ENCODE measurements around the gene PLA2G5.
"Not testable (repeated sequence)": the region's sequence is repeated elsewhere in the genome, so short reads cannot be mapped to it uniquely, and the experiment has no call there.

The PLA2G5 gene

GRCh38 chr1:20057886-20058420 is 12.0 kb upstream of the PLA2G5 start:
- TF ChIP-seq ZNF70 (CRISPR knock-in tag; IDR thresholded peaks at IDR 0.05), result no peak
- TF ChIP-seq PPARA (CRISPR knock-in tag; IDR thresholded peaks at IDR 0.05; ENCODE audit: borderline replicate concordance), result no peak
- no peak for TF ChIP-seq ESRRG (CRISPR knock-in tag; IDR thresholded peaks at IDR 0.05)
- TF ChIP-seq TCF4 (CRISPR knock-in tag; IDR thresholded peaks at IDR 0.05; ENCODE audit: borderline replicate concordance), result no peak
- no peak for TF ChIP-seq CSRNP3 (CRISPR knock-in tag; IDR thresholded peaks at IDR 0.05)
- no peak for TF ChIP-seq SNAI2 (CRISPR knock-in tag; IDR thresholded peaks at IDR 0.05)
- TF ChIP-seq BACH2 (CRISPR knock-in tag; IDR thresholded peaks at IDR 0.05; ENCODE audit: borderline replicate concordance), result no peak
- no peak for TF ChIP-seq ZNF565 (CRISPR knock-in tag; conservative IDR thresholded peaks at IDR 0.05; ENCODE audit: low read depth)
- no peak for TF ChIP-seq PATZ1 (CRISPR knock-in tag; IDR thresholded peaks at IDR 0.05; ENCODE audit: borderline replicate concordance)
- TF ChIP-seq TSHZ2 (CRISPR knock-in tag; IDR thresholded peaks at IDR 0.05), result no peak
- TF ChIP-seq ZNF8 (CRISPR knock-in tag; IDR thresholded peaks at IDR 0.05), result no peak
- TF ChIP-seq POU6F1 (CRISPR knock-in tag; IDR thresholded peaks at IDR 0.05; ENCODE audit: borderline replicate concordance, low read depth), result no peak
- TF ChIP-seq TOX (CRISPR knock-in tag; IDR thresholded peaks at IDR 0.05; ENCODE audit: borderline replicate concordance), result no peak
- TF ChIP-seq ARNTL (CRISPR knock-in tag; IDR thresholded peaks at IDR 0.05; ENCODE audit: borderline replicate concordance, low read depth), result no peak
- no peak for TF ChIP-seq CSDC2 (CRISPR knock-in tag; IDR thresholded peaks at IDR 0.05)
- TF ChIP-seq CREB5 (CRISPR knock-in tag; IDR thresholded peaks at IDR 0.05; ENCODE audit: low read depth), result no peak
- TF ChIP-seq GLIS3 (CRISPR knock-in tag; IDR thresholded peaks at IDR 0.05), result no peak
- TF ChIP-seq ZFP30 (CRISPR knock-in tag; IDR thresholded peaks at IDR 0.05), result no peak
- no peak for ATAC-seq

- no peak for ATAC-seq
- no peak for TF ChIP-seq GLIS3 (CRISPR knock-in tag; IDR thresholded peaks at IDR 0.05)
- no peak for TF ChIP-seq CREB5 (CRISPR knock-in tag; IDR thresholded peaks at IDR 0.05; ENCODE audit: low read depth)
- no peak for TF ChIP-seq CSDC2 (CRISPR knock-in tag; IDR thresholded peaks at IDR 0.05)
These were observed 11.5 kb upstream of the PLA2G5 start for GRCh38 chr1:20058531-20058930.

GRCh38 chr1:20059847-20060246 is 10.1 kb upstream of the PLA2G5 start:
- ATAC-seq, result no peak
- TF ChIP-seq RARB (CRISPR knock-in tag; IDR thresholded peaks at IDR 0.05), result no peak
- TF ChIP-seq ARNTL (CRISPR knock-in tag; IDR thresholded peaks at IDR 0.05; ENCODE audit: borderline replicate concordance, low read depth), result no peak
- no peak for TF ChIP-seq TSHZ2 (CRISPR knock-in tag; IDR thresholded peaks at IDR 0.05)
- TF ChIP-seq BACH2 (CRISPR knock-in tag; IDR thresholded peaks at IDR 0.05; ENCODE audit: borderline replicate concordance), result no peak

GRCh38 chr1:20060791-20061190 is 9.2 kb upstream of the PLA2G5 start:
- ATAC-seq, result not testable (repeated sequence)
